Gastrocnemius medialis (tissue), 4 donors: ENCODE measurements around the gene NOD2.

Source experiments
- CTCF ChIP-seq, 5 experiments: fragments of 450-650 bp in 3 of 5; fragments of 200-600 bp in 2 of 5; sonication (generic) in 2 of 5; IDR thresholded peaks in 4 of 5; conservative IDR thresholded peaks in 1 of 5; 1 replicate in 4 of 5; 2 replicates in 1 of 5; pipeline ENCODE4 v1.5.1; 2016 to 2019; ENCODE audit warnings: antibody characterized with exemption in 5 of 5, mild to moderate bottlenecking in 3 of 5, moderate library complexity in 3 of 5
- POLR2A ChIP-seq, 2 donors: fragments of 450-650 bp; IDR thresholded peaks; one replicate each; pipeline ENCODE4 v1.6.1; 2017; ENCODE audit warnings: antibody characterized with exemption in 2 of 2, mild to moderate bottlenecking in 2 of 2, moderate library complexity in 2 of 2

GRCh38 chr16:50644245-50644644 is 49.2 kb upstream of the NOD2 start:
- TF ChIP-seq CTCF (IDR thresholded peaks at IDR 0.05 in 4 of 5, conservative IDR thresholded peaks at IDR 0.05 in 1 of 5) (no peak), POLR2A (IDR thresholded peaks at IDR 0.05) (no peak)
